Erythroblast (primary cell): ENCODE results near the gene CYS1.

Experiments
- GATA1 ChIP-seq: IDR thresholded peaks from 2 replicates; pipeline ENCODE4 v1.6.1; 2011; ENCODE audit warnings: low read depth, mild to moderate bottlenecking, control low read depth, low read length, moderate library complexity
- POLR2A ChIP-seq: IDR thresholded peaks from 2 replicates; pipeline ENCODE4 v1.6.1; 2011; ENCODE audit warnings: mild to moderate bottlenecking, low read length

DNA sequence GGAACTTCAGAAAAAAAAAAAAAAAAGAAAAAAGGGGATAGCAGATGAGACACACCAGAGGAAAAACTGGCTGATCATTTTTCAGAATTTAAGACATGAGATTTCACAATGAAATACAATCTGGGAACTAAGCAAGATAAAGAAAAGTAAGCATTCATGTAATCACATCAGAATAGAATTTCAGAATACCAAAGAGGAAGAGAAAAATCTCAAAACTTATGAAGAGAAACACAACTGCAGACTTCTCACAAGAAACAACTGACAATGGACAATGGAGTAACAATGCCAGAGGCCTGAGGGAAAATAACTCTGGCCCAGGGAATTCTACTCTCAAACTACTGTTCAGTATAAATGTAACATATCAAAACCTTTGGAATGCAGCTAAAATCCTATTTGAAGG, 29.1 kb upstream of the CYS1 start:
- TF ChIP-seq POLR2A (no peak), GATA1 (no peak)
